ENCODE data around the gene ZNF366. TPM values are rescaled to one million over a fixed set of nuclear protein-coding genes. Genes with fewer than 3 reads are reported as not detected.

The ZNF366 gene
- total RNA-seq, 2 donors from 2014 or later, result 2.2 to 3.1 TPM

- Histone ChIP-seq H3K27me3 (replicated peaks; ENCODE audit: insufficient read depth) (no peaks in the 10 kb centered on the region), H3K36me3 (no peaks in the 10 kb centered on the region), H3K4me1 (ENCODE audit: control insufficient read depth in 1 of 2, low read depth in 2 of 2) (peaks cover 28 to 53% of the 10 kb centered on the region in 2 donors), H3K4me3 (no peak overlapping the region), H3K27ac (peak overlapping the region in 1 of 2 donors; percentile 42), H3K9me3 (no peaks in the 10 kb centered on the region)
- TF ChIP-seq, protein P1, sequence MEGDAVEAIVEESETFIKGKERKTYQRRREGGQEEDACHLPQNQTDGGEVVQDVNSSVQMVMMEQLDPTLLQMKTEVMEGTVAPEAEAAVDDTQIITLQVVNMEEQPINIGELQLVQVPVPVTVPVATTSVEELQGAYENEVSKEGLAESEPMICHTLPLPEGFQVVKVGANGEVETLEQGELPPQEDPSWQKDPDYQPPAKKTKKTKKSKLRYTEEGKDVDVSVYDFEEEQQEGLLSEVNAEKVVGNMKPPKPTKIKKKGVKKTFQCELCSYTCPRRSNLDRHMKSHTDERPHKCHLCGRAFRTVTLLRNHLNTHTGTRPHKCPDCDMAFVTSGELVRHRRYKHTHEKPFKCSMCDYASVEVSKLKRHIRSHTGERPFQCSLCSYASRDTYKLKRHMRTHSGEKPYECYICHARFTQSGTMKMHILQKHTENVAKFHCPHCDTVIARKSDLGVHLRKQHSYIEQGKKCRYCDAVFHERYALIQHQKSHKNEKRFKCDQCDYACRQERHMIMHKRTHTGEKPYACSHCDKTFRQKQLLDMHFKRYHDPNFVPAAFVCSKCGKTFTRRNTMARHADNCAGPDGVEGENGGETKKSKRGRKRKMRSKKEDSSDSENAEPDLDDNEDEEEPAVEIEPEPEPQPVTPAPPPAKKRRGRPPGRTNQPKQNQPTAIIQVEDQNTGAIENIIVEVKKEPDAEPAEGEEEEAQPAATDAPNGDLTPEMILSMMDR (IDR thresholded peaks at IDR 0.05), result no peak
- no peak for DNase-seq (ENCODE audit: low spot score)
- peak; percentile 45 for ATAC-seq (ENCODE audit: insufficient number of reproducible peaks, low FRiP score, low read depth)
These were observed 3.2 kb downstream of the ZNF366 start for GRCh38 chr5:72503888-72504491.

DNA sequence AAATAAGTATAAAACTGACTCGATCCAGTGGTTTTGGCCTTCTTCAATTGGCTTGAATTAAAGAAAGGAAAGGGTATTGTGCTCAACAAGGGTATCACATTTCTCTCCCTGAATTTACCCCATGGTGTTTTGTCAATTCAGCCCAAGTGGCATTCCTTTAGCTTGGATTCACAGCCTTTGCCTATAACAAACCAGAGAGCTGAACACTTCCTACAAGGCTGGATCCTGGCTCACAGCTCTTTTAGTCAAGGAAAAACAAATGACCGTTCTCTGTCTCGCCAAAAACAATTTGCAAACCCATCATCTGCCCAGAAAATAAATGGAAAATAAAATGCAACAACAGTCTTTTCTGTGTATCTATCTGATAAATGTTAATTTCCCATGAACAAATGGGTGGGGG, 5.7 kb downstream of the ZNF366 start:
- TF ChIP-seq, protein P1 (IDR thresholded peaks at IDR 0.05), result no peak
- no peak overlapping the region for H3K4me3 ChIP-seq
- ATAC-seq (ENCODE audit: insufficient number of reproducible peaks, low FRiP score, low read depth) (no peak), DNase-seq (ENCODE audit: low spot score) (no peak)
- no peaks in the 10 kb centered on the region for H3K27me3 ChIP-seq (replicated peaks; ENCODE audit: insufficient read depth)
- peaks cover 18 to 36% of the 10 kb centered on the region in 2 donors for H3K4me1 ChIP-seq (ENCODE audit: control insufficient read depth in 1 of 2, low read depth in 2 of 2)
- H3K27ac ChIP-seq, result peak overlapping the region; percentile 12 to 39
- H3K36me3 ChIP-seq, result no peaks in the 10 kb centered on the region
- H3K9me3 ChIP-seq, result no peaks in the 10 kb centered on the region

- H3K4me1 ChIP-seq (ENCODE audit: control insufficient read depth in 1 of 2, low read depth in 2 of 2), result peaks cover 17 to 35% of the 10 kb centered on the region in 2 donors
- H3K36me3 ChIP-seq, result no peaks in the 10 kb centered on the region
- ATAC-seq (ENCODE audit: insufficient number of reproducible peaks, low FRiP score, low read depth), result no peak
- TF ChIP-seq, protein P1 (IDR thresholded peaks at IDR 0.05), result no peak
- no peaks in the 10 kb centered on the region for H3K27me3 ChIP-seq (replicated peaks; ENCODE audit: insufficient read depth)
- H3K4me3 ChIP-seq, result no peak overlapping the region
- no peaks in the 10 kb centered on the region for H3K9me3 ChIP-seq
- peak overlapping the region in 1 of 2 donors; percentile 6 for H3K27ac ChIP-seq
- no peak for DNase-seq (ENCODE audit: low spot score)
These were observed 7.5 kb downstream of the ZNF366 start for GRCh38 chr5:72499730-72500129.

- H3K27me3 ChIP-seq (replicated peaks; ENCODE audit: insufficient read depth), result no peaks in the 10 kb centered on the region
- H3K27ac ChIP-seq, result no peak overlapping the region
- TF ChIP-seq, protein P1 (IDR thresholded peaks at IDR 0.05), result no peak
- no peak overlapping the region for H3K4me3 ChIP-seq
- H3K36me3 ChIP-seq, result no peaks in the 10 kb centered on the region
- DNase-seq (ENCODE audit: low spot score), result no peak
- ATAC-seq (ENCODE audit: insufficient number of reproducible peaks, low FRiP score, low read depth), result no peak
- H3K9me3 ChIP-seq, result no peaks in the 10 kb centered on the region
- peaks cover 11 to 29% of the 10 kb centered on the region in 2 donors for H3K4me1 ChIP-seq (ENCODE audit: control insufficient read depth in 1 of 2, low read depth in 2 of 2)
These were observed 8.1 kb downstream of the ZNF366 start for GRCh38 chr5:72499090-72499489.

DNA sequence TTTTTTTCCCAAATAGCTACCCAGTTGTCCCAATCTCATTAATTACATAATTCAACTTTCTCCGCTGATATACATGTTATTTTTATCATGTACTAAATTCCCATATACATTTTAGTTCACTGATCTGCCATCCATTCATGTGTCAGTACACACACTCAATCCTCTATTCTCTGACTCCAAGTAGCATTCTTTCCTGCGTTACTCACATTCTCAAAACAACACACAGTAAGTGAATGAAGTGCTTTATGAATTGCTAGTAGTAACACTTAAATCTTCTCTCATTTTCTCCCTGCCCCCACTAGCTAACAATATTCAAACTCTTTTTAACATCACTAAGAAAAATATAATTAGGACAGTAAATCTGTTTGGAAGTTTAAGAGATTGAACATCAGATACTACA, 8.9 kb downstream of the ZNF366 start:
- Histone ChIP-seq H3K27me3 (replicated peaks; ENCODE audit: insufficient read depth) (no peaks in the 10 kb centered on the region), H3K27ac (no peak overlapping the region), H3K4me1 (ENCODE audit: control insufficient read depth in 1 of 2, low read depth in 2 of 2) (peaks cover 6 to 22% of the 10 kb centered on the region in 2 donors), H3K36me3 (no peaks in the 10 kb centered on the region), H3K4me3 (no peak overlapping the region), H3K9me3 (no peaks in the 10 kb centered on the region)
- TF ChIP-seq, protein P1 (IDR thresholded peaks at IDR 0.05), result no peak
- DNase-seq (ENCODE audit: low spot score) (no peak), ATAC-seq (ENCODE audit: insufficient number of reproducible peaks, low FRiP score, low read depth) (no peak)

All from thoracic aorta (tissue), 2 donors.